AG08396 (cell line): ENCODE data around the gene CCDC88C.

Experiments
- DNase-seq: peaks from one replicate; pipeline ENCODE4 v3.0.0; 2012; ENCODE audit warnings: low spot score, mixed read lengths

Gene CCDC88C

GRCh38 chr14:91309756-91310280, 107.8 kb downstream of the CCDC88C start:
- DNase-seq: no peak

GRCh38 chr14:91308337-91308736, 109.3 kb downstream of the CCDC88C start:
- DNase-seq: no peak

GRCh38 chr14:91307652-91308051, 110.0 kb downstream of the CCDC88C start:
- DNase-seq: no peak

GRCh38 chr14:91307046-91307445, 110.6 kb downstream of the CCDC88C start:
- no peak for DNase-seq

GRCh38 chr14:91306547-91306946, 111.1 kb downstream of the CCDC88C start:
- DNase-seq: no peak

GRCh38 chr14:91305650-91306431, 111.8 kb downstream of the CCDC88C start:
- DNase-seq: no peak

GRCh38 chr14:91303924-91304229, 113.7 kb downstream of the CCDC88C start:
- DNase-seq: no peak

GRCh38 chr14:91303091-91303923, 114.3 kb downstream of the CCDC88C start:
- peak; percentile 43 for DNase-seq

- DNase-seq: no peak
These were observed 115.2 kb downstream of the CCDC88C start for GRCh38 chr14:91302391-91302790.

- no peak for DNase-seq
These were observed 116.7 kb downstream of the CCDC88C start for GRCh38 chr14:91300957-91301356.

- no peak for DNase-seq
These were observed 117.2 kb downstream of the CCDC88C start for GRCh38 chr14:91300283-91300895.

- no peak for DNase-seq
These were observed 118.2 kb downstream of the CCDC88C start for GRCh38 chr14:91299121-91300115.

- no peak for DNase-seq
These were observed 119.0 kb downstream of the CCDC88C start for GRCh38 chr14:91298576-91298975.

GRCh38 chr14:91297081-91297711, 120.4 kb downstream of the CCDC88C start:
- no peak for DNase-seq

GRCh38 chr14:91295851-91296796, 121.5 kb downstream of the CCDC88C start:
- no peak for DNase-seq

- no peak for DNase-seq
These were observed 122.3 kb downstream of the CCDC88C start for GRCh38 chr14:91295276-91295845.

GRCh38 chr14:91294153-91294552, 123.5 kb downstream of the CCDC88C start:
- no peak for DNase-seq

GRCh38 chr14:91293281-91293680, 124.3 kb downstream of the CCDC88C start:
- no peak for DNase-seq

GRCh38 chr14:91292491-91292890, 125.1 kb downstream of the CCDC88C start:
- DNase-seq: no peak
